ENCODE measurements around the gene ZNF32. TPM values are rescaled to one million over a fixed set of nuclear protein-coding genes. Genes with fewer than 3 reads are reported as not detected.
A peak's percentile ranks its signal among the peaks of the same experiment; 100 is the strongest.

The ZNF32 gene, protein sequence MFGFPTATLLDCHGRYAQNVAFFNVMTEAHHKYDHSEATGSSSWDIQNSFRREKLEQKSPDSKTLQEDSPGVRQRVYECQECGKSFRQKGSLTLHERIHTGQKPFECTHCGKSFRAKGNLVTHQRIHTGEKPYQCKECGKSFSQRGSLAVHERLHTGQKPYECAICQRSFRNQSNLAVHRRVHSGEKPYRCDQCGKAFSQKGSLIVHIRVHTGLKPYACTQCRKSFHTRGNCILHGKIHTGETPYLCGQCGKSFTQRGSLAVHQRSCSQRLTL
- total RNA-seq, result 35.1 TPM
- long read RNA-seq, transcript ZNF32-201 (3 exons, 1,137 nt), result major isoform, 36 of 55 reads
- long read RNA-seq, transcript ZNF32-202 (3 exons, 1,201 nt), result minor isoform, 6 of 55 reads
- long read RNA-seq, partial matches to known transcripts, result 1 of 55 reads
- long read RNA-seq, other reads (novel, unspliced or antisense), result 12 of 55 reads

GRCh38 chr10:43648398-43649184, at the start of gene ZNF32:
TSS of gene ZNF32 (minus strand) at chr10:43648881. CDS start at chr10:43646133, 2,748 bp downstream.
- peak; percentile 95 for DNase-seq (ENCODE audit: low spot score)

DNA sequence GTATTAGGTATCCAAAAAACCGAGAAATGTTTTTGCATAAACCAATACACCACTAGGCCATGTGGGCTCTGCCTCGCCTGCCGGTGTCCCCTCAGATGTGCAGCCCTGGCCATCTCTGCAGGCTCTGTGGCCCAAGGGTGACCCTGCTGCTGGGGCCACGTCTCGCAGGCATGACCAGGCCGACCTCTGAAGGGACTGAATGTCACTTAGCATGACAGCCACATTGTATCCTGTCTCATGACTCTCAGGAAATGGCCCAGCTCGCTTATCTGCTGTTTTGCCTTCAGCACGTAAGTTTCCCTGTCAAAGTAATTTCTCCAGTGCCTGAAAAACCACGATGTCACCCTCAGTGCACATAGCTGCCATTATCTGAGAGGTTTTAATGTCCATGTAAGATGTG, 49.5 kb upstream of the ZNF32 start:
- DNase-seq (ENCODE audit: low spot score), result no peak

- DNase-seq (ENCODE audit: low spot score), result no peak
These were observed 48.3 kb upstream of the ZNF32 start for GRCh38 chr10:43696909-43697483.

DNA sequence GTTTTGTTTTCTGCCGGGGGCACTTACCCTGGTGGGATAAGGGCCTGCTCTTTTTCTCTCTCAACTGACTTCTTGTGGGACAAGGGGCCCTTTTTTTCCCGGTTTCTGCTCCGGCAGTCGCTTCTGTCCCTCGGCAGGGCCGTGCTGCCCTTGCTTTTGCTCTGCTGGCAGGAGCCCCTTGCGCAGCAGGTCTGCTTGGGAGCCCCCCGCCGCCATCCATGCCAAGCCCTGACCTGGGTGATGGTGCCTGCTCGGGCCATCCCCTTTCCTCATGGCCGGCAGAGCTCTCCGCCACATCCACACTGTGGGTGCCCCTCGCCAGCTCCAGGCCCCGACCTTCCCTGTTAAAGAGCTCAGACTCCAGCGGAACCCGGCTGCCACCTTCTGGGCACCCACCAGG, 47.0 kb upstream of the ZNF32 start:
- no peak for DNase-seq (ENCODE audit: low spot score)

GRCh38 chr10:43695321-43695720, 46.6 kb upstream of the ZNF32 start:
- DNase-seq (ENCODE audit: low spot score), result no peak

DNA sequence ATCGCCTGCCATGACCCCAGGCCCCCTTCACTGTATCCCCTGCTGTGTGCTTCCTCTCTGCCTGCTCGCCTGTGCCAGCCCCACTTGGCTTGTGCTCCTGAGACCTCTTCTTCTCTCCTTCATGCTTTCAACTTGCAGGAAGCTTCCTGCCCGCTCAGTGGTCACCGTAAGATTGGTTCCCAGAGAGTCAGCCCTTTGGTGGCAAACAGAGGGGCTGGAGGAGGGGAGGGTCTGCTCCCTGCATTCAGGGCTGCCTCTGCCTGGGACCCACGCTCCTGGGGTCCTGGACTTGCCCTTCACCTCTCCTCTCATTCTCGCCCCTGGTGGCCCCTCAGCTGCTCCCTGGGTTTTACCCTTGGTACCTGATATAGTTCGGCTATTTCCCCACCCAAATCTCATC, 45.8 kb upstream of the ZNF32 start:
- no peak for DNase-seq (ENCODE audit: low spot score)

- DNase-seq (ENCODE audit: low spot score), result no peak
These were observed 44.9 kb upstream of the ZNF32 start for GRCh38 chr10:43693602-43694001.

DNA sequence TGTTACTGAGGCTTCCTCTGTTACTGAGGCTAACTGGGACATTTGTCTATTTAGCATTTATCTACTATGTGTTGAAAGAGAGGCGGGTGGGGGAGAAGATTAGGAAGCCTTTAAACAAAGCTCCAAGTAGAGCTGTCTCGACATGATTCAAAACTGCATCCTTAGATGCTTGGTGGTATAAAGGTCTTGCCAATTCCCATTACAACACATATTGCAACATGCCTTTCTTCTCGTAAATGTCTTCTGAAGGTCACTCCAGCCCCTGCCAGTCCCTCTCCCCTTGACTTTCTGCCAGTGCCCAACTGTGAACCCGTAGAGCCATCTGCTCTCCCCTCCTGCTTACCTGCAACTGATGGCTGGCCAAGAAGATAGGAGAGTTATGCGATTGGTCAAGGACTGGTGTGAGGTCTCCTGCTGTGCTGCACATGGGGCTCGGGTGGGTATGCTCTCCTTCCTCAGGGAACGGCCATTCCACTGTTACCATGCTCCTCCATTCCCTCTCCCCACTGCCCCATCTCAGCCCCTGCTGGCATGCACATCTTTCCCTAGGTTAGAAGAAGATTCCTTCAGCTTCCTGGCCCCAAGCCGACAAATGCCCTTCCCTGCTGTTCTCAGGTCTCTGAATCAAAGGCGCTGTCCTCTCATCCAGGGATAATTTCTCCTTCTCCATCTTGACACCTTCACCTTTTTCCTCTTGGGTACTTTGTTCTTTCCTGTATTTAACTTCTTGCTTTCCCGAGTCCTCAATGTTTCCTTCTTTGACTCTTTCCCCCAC, 43.6 kb upstream of the ZNF32 start:
- DNase-seq (ENCODE audit: low spot score), result no peak

- no peak for DNase-seq (ENCODE audit: low spot score)
These were observed 42.8 kb upstream of the ZNF32 start for GRCh38 chr10:43691485-43691884.

DNA sequence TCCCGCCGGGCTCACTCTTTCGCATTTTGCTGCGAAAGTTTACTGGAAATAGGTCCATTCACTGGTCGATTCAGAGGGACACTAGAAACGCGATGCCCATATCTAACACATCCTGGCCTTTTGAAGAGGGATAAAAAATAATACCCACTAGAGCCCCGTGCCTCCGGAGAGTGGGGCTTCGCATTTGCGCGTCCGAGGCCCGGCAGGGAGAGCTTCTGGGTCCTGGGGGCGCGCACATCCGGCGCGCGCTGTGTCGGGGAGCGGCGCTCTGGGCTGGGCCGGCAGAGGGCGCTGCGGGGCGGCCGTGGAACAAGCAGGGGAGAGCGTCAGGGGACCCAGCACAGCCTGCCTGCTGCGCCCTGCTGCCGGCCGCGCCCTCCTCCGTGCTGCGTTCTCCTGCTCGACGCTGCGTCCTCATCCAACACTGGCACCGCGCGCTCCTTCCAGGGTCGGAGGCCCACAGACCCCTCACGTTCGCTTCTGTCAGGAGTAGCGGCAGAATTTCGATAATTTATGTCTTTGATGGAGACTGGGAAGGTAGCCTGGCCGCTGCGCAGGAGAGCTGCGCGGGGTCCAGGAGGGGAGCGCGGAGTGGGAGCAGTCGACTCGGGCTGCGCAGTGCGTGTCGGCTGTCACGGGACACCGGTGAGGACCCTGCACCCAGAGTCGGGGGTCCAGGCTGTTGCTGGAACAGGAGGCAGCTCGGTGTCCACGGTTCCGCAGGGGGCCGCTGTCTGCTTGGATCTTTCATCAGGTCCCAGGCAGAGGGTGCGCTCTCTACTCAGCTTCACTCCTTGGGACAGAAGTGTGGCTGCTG, 41.5 kb upstream of the ZNF32 start:
- peak; percentile 96 for DNase-seq (ENCODE audit: low spot score)

DNA sequence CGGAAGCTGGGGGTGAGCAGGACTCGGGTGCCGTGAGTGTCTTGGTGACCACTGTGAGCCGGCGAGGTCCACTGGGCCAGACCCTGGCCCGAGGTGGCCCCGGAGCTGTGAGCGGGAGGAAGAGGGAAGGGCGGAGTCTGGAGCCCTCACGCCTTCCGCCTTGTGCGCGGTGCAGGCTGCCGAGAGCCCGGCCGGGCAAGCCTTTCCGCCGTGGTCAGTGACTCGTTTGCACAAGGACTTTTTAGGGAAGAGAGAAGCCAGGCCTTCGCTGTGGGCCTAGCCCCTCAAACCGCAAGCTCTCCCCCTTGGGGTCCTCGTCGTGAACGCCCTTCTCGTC, 40.9 kb upstream of the ZNF32 start:
- DNase-seq (ENCODE audit: low spot score), result no peak

DNA sequence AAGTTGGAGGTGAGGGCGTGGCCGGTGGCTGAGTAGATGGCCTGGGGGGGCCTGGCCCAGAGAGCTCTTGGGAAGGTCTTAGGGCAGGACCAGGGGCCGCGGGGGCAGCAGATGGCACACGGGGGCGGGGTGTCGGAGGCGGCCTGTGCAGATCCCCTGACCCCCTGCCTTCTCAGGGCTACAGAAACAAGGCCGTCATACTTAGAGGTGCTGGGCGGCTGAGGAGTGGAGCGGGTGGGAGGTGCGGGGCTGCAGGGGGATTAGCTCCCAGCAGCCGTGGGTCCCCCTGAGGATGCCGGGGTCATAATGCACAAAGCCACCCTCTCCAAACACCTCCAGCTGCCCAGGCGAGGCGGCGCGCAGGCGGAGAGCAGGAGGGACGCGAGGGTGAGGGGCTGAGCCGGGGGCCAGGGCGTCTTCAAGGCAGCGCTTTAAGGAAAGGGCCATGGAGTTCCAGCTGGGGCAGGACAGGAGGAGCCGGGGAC, 40.4 kb upstream of the ZNF32 start:
- DNase-seq (ENCODE audit: low spot score), result no peak

GRCh38 chr10:43688348-43688892, 39.7 kb upstream of the ZNF32 start:
- DNase-seq (ENCODE audit: low spot score), result no peak

- DNase-seq (ENCODE audit: low spot score), result no peak
These were observed 38.7 kb upstream of the ZNF32 start for GRCh38 chr10:43687373-43687772.

DNA sequence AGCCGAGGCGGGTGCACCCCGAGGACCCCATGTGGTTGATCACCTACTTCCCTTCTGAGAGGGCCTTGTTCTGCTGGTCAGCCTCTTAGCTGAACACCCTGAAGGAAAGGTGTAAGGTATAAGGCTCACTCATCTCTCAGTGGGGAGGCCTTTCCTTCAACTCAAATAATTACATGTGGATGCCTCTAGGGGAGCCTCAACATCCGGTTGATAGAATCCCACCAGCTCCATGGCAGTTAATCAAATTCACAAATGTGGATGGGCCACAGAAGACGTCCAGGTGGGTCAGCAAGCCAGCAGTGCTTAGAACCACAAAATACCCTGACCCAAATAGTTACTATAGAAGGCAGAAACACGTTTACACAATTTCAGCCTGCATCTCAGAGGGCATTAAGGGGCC, 37.7 kb upstream of the ZNF32 start:
- DNase-seq (ENCODE audit: low spot score), result no peak

- no peak for DNase-seq (ENCODE audit: low spot score)
These were observed 37.1 kb upstream of the ZNF32 start for GRCh38 chr10:43685744-43686143.

DNA sequence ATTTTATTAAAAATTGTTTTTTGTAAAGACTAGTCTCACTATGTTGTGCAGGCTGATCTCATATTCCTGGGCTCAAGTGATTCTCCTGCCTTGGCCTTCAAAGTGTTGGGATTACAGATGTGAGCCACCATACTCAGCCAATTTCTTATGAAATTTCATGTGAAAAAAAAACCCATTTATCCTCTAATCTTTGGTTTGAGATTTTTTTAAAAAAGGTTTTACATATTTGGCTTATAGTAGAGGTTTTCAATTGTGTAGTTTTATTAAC, 35.5 kb upstream of the ZNF32 start:
- DNase-seq (ENCODE audit: low spot score), result no peak

GRCh38 chr10:43683451-43684291, 35.0 kb upstream of the ZNF32 start:
- DNase-seq (ENCODE audit: low spot score), result no peak

- DNase-seq (ENCODE audit: low spot score), result no peak
These were observed 34.3 kb upstream of the ZNF32 start for GRCh38 chr10:43682956-43683355.

Measured in mesenteric fat pad (tissue), 1 donor.